Fibroblast of villous mesenchyme (primary cell): Measurements from ENCODE around the gene HSFX2. TPM values are rescaled to one million over a fixed set of nuclear protein-coding genes. Genes with fewer than 3 reads are reported as not detected.
"Not testable (repeated sequence)": the region's sequence is repeated elsewhere in the genome, so short reads cannot be mapped to it uniquely, and the experiment has no call there.

Experiments used
- DNase-seq: peaks from one replicate; pipeline ENCODE4 v3.0.0-alpha.2; 2010; ENCODE audit warnings: low read depth
- H3K4me3 ChIP-seq: 2 replicates; pipeline ENCODE4 v1.5.1; 2011; ENCODE audit warnings: low read depth, mild to moderate bottlenecking, low read length
- total RNA-seq: library from RNA; depleted of rRNA; stranded (reverse); fragments of >200 nt; gene quantifications from 2 replicates; pipeline ENCODE4 v1.2.3, GENCODE V29; 2012
- TF ChIP-seq, protein P1 (sequence below): IDR thresholded peaks from 2 replicates; pipeline ENCODE4 v1.5.1; 2012; ENCODE audit warnings: low read depth, mild to moderate bottlenecking, low read length; ENCODE audit not compliant: insufficient read depth

Gene HSFX2
- total RNA-seq, 1 donor, result 0.86 TPM

DNA sequence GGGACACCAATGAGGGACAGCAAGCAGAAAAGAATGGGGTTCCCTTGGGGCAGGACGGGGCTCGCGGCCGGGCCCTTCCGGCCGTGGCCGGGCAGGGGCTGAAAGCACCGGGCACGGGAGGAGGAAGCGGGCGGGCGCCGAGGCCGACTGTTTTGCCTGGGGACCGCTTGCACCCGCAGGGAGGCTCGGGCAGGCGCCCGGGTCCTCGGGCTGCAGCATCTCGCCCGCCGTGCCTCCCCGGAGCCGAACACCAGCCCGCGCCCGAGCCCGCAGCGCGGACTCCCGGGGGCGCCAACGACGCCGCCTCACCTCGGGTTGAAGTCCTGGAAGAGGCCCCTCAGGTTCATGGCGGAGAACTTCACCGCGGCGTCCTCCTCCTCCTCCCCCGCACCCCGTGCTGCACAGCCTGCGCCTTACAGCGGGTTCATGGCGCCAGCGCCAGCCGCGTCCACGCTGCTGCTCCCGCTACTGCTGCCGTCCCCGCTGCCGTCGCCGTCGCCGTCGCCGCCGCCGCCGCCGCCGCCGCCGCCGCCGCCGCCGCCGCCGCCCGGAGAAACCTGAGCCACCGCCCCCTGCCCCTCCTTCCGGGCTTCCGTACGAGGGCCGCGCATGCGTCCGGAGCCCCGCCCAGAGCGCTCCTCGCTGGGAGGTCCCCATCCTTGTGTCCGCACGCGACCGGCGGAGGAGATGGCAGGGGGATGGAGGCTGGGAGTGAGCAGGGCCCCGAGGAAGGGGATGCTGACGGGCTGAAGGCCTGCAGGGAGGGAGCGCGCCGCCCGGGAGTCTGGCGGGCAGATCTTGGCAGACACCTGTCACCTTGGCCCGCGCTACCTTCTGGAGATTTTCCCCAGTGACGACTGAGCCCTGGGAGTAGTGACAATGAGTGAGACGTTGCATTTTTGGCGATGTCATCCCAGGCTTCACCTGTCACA, 36.4 kb upstream of the HSFX2 start, which contains the start of gene TMEM185A:
TSS of gene TMEM185A (minus strand) at position 559 of the 932 bp plus-strand sequence. CDS start at position 347, 212 bp downstream.
- TF ChIP-seq, protein P1, sequence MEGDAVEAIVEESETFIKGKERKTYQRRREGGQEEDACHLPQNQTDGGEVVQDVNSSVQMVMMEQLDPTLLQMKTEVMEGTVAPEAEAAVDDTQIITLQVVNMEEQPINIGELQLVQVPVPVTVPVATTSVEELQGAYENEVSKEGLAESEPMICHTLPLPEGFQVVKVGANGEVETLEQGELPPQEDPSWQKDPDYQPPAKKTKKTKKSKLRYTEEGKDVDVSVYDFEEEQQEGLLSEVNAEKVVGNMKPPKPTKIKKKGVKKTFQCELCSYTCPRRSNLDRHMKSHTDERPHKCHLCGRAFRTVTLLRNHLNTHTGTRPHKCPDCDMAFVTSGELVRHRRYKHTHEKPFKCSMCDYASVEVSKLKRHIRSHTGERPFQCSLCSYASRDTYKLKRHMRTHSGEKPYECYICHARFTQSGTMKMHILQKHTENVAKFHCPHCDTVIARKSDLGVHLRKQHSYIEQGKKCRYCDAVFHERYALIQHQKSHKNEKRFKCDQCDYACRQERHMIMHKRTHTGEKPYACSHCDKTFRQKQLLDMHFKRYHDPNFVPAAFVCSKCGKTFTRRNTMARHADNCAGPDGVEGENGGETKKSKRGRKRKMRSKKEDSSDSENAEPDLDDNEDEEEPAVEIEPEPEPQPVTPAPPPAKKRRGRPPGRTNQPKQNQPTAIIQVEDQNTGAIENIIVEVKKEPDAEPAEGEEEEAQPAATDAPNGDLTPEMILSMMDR, result no peak
- H3K4me3 ChIP-seq, result peak within 1 kb of the TSS; percentile 70
- peak; percentile 43 for DNase-seq

DNA sequence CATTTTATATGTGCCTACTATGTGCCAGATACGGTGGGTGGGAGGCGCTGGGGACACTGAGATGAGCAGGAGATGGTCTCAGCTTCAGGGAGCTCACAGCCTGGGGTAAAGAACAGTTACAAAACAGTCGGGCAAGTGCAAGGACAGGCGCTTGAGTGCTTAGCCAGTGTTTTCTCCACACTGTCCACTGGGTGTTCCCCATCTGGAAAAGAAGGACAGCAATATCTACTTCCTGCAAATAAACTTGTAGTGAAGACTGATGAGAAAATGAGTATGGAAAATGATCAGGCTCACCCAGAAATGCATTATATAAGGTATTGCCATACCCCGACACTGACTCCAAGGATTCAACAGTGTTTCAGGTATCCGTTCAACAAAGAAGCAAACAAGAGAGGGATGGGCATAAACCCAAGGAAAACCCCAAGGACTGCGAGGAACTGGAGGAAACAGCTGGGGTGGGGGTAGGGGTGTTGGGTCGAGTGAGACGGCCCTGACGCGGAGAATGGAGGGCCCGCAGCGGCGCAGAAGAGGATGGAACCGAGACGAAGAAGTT, 35.6 kb upstream of the HSFX2 start:
- peak overlapping the region; percentile 70 for H3K4me3 ChIP-seq
- TF ChIP-seq, protein P1, result peak; percentile 13
- peak; percentile 67 for DNase-seq

DNA sequence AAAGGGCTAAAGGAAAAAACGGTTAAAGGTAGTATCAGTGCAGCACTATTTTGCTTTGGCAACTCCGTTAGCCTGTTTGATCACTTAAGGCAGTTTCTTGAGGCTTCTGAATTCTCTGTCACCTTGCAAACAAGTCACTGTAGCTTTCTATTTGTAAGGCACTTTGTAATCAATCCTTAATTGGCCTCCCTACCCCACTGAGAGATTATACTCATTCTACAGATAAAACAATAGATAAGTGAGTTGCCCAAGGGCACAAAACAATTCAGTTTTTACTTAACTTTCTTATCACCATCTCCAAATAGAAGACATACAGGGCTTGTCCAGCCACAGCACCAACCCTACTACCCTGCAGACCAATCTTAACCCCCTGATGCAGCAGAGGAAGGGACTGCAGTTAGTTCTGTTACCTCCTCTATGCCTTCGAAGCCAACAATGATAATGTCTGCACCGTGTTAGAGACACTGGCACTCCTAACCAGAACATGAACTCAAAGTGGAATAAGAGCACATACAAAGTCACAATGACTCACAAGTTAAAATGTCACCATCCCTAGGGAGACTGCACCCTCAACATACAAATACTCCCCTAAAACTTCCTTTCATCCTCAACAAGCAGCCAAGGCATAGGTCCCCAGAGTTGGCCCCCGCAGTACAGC, 34.7 kb upstream of the HSFX2 start:
- peak overlapping the region; percentile 70 for H3K4me3 ChIP-seq
- no peak for DNase-seq
- TF ChIP-seq, protein P1, result no peak

DNA sequence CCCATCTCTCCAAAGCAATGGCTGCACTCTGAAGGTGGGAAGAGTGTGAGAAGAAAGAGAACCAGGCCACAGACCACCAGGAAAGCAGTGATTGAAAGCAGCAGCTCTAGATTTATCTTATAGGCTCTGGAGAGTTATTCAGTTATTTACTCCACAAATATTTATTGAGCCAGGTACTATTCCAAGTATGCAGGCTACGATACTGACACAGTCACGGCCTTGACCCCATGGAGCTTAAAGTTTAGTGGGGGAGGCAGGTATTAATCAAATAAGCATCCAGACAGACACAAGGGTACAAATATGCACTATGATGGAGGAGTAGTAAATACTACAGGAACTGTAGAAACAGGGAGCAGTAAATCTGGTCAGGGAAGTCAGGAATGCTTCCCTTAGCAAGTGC, 33.7 kb upstream of the HSFX2 start:
- no peak for DNase-seq
- TF ChIP-seq, protein P1, result no peak

DNA sequence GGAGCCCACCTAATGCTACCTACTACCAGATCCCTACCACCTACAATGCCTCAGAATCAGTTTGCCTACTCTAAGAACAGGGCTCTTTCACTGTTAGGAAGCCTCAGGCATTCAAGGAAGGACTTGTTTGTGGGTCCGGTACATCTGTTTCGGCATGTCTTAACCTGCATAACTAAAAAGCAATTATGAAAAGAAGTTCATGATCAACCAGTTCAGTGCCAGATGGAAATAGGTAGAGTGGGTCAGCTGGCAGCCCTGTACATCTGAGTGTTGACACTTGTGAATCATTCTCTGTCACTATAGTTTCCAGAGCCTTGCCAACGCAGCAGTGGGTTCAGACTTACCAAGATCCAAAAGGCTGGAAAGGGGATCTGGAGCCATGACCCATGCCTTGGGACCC, 33.2 kb upstream of the HSFX2 start:
- no peak for DNase-seq
- no peak overlapping the region for H3K4me3 ChIP-seq
- TF ChIP-seq, protein P1, result no peak

More for the DNA sequence above, 33.7 kb upstream of the HSFX2 start:
- no peak overlapping the region for H3K4me3 ChIP-seq

DNA sequence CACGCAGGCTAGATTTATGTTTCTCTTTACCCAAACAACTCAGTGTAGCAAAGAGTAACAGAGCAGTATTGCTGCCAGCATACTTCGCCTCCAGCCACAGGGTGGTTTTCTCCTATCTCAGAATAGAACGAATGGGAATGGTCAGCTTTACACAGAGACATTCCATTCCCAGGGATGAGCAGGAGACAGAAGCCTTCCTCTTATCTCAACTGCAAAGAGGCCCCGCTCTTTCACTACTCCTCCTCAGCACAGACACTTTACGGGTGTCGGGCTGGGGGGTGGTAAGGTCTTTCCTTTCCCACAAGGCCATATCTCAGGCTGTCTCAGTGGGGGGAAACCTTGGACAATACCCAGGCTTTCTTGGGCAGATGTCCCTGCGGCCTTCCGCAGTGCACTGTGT, 31.7 kb upstream of the HSFX2 start:
- peak; percentile 61 for DNase-seq
- not testable (repeated sequence) for H3K4me3 ChIP-seq

DNA sequence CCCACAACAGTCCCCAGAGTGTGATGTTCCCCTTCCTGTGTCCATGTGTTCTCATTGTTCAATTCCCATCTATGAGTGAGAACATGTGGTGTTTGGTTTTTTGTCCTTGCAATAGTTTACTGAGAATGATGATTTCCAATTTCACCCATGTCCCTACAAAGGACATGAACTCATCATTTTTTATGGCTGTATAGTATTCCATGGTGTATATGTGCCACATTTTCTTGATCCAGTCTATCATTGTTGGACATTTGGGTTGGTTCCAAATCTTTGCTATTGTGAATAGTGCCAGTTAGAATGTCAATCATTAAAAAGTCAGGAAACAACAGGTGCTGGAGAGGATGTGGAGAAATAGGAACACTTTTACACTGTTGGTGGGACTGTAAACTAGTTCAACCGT, 24.5 kb upstream of the HSFX2 start:
- not testable (repeated sequence) for H3K4me3 ChIP-seq, DNase-seq
